ENCODE results near the gene HACD2.
A peak's percentile ranks its signal among the peaks of the same experiment; 100 is the strongest.
"Not testable (repeated sequence)": the region's sequence is repeated elsewhere in the genome, so short reads cannot be mapped to it uniquely, and the experiment has no call there.

Gene HACD2, protein sequence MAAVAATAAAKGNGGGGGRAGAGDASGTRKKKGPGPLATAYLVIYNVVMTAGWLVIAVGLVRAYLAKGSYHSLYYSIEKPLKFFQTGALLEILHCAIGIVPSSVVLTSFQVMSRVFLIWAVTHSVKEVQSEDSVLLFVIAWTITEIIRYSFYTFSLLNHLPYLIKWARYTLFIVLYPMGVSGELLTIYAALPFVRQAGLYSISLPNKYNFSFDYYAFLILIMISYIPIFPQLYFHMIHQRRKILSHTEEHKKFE

DNA sequence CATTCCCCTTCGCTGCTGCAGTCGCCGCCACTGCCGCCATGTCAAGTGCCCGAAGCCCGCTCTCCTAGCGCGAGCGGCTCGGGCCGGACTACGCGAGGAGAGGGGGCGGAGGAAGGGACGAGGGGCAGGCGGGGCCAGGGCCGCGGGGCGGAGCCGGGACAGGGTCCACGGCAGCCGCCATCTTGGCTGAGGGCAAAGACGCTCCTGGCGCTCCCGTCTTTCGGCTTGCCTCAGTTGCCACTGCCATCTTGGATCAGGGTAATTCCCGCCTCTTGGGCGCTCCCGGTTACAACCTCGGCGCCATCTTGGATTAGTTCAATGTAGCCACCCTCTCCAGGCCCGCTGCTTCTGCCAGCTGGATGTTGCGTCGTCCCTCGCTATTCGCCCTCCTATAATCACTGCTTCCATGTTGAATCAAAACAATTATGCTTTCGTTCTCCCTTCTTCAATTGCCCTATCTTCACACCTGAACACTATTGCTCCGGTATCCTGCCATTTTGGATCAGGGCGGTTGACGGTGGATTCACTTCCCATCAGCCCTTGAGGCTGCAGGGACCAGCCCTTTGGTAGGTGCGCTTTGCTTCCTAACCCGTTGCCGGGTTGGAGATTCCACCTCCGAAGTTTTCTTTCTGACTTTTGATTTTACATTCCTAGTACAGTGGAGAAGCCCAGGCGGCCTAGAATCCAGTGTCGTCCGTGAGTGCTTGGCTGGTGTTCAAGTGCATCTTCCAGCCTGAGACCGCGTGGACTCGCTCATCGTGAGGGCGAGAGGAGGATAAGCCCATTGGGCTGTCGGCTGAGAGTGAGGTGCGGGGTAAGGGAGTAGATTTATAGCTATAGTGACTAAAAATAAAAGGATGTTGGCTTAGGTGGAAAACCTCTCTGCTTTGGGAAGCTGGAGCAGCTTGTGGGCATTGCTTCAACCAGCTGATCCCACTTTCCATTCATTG is at the start of gene HACD2:
Gene HACD2, minus strand, starts transcription at position 66 of the 950 bp plus-strand sequence. Its CDS starts 26 bp downstream, at position 40.
- peak; percentile 96 for DNase-seq

- no peak for DNase-seq
Observed at GRCh38 chr3:123634149-123635051, 49.5 kb upstream of the HACD2 start.

GRCh38 chr3:123633530-123633929 is 48.7 kb upstream of the HACD2 start:
- no peak for DNase-seq

DNA sequence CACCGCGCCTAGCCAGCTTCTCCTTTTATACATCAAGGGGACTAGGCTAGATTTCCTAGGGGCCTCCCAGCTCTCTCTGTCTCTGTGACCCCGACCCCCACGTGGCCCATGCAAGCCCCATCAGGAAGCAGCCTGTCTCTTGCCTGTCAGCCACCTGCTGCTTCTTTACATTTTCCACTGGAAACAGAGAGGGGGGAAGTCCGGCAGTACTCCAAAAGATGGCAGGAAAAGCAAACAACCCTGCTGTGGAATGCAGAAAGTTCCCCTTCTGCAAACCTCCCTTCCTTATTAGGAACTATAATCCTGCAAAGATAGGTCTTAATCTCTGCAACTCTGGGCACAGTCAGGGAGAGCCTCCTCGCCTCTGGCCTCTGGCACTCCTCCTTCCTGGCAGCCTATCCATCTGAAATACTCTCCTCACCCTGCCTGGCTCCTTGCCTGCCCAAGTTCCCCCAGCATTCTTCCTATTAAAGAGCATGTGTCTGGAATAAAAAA is 47.4 kb upstream of the HACD2 start:
- DNase-seq: no peak

GRCh38 chr3:123629747-123630047 is 44.8 kb upstream of the HACD2 start:
- DNase-seq: no peak

GRCh38 chr3:123628996-123629746 is 44.3 kb upstream of the HACD2 start:
- DNase-seq: no peak

- DNase-seq: no peak
Observed at GRCh38 chr3:123627673-123628670, 43.1 kb upstream of the HACD2 start.

DNA sequence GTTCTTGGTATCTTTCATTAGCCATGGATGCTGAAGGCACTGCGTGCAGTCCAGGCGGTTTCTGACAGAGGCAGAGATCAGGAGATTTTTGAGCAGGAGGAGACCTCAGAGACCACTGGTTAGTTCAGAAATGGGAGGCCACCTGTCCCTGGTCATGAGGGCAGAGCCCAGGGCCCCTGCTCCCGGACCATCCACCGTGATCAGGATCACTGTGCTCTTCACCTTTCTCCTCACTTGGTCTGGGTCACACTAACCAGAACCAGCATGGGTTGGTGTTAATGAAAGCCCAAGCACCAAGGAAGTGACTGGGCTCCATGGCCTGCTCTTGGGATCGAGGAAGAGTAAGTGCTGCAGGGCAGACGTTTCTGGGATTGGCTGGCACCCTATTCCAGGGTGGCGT is 42.0 kb upstream of the HACD2 start:
- DNase-seq: no peak

DNA sequence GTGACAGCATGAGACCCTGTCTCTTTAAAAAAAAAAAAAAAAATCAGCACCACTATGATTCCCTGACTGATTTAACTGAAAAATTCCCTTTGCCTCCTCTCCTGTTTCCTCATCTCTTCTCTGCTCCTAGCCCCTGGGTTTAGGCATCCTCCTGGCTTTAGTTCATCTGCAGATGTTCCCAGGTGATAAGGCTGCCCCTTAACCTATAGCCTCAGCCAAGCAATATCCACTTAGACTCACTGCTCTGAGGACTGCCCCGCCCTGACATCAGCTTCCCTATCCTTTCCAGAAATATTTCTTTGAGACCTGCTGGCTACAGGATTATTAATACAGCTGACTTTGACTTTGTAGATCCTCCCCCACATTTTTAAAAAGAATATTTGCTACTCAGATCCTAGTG is 39.4 kb upstream of the HACD2 start:
- no peak for DNase-seq

DNA sequence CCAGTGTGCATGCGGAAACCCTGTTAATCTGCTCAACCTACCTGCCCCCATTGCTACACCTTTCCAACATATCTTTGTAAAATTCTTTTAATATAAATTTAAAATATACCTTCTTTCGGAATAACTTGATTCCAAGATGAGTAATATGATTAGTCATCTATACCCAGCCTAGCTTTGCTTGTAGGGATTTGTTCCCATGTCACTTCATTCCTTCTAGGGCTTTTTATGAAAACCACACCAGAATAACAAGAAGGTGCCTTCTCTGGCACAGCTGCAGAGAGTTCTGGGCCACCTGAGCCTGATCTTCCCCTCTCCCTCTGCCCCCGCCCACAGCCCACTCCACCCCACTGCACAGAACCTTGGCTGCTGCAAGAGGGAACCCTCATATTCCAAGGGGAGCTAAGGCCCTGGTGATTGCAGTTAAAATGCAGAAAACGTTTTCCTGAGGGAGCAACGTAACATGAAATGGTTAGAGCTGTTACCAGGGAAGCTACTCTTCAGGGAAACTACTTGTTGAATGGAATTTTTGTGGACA is 38.6 kb upstream of the HACD2 start:
- DNase-seq: no peak

DNA sequence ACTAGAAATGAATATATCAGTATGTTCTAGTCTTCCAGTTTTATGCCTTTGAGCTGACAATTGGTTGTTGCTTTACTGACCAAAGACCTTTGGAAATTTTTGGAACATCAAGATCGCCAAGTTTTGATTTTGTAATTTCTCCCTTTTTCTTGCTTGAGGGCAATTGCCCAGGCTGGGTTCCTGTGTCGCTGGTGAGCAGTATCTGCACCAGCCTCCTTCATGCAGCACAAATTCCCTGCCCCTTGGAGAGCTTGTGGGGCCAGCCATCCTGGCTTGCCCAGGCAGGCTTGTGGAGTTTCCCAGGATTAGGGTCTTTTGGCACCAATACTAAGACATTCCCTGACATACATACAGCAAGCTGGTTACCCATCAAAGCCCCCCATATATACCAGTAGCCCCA is 37.9 kb upstream of the HACD2 start:
- no peak for DNase-seq

DNA sequence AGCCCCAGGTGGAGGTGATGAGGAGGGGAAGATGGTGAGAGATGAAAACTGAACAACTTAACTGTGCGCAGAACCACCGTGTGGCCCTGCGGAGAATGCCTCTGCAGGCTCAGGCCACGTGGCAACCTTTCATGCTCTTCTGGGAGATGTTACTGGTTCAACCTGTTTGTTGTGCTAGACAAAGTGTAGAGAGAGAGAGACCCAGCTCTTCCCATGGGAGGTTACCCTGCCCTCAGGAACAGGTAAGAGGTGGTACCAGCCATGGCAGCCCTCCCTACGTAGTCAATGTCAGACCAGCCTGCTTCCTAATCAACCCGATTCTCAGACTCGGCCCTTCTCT is 37.0 kb upstream of the HACD2 start:
- DNase-seq: no peak

DNA sequence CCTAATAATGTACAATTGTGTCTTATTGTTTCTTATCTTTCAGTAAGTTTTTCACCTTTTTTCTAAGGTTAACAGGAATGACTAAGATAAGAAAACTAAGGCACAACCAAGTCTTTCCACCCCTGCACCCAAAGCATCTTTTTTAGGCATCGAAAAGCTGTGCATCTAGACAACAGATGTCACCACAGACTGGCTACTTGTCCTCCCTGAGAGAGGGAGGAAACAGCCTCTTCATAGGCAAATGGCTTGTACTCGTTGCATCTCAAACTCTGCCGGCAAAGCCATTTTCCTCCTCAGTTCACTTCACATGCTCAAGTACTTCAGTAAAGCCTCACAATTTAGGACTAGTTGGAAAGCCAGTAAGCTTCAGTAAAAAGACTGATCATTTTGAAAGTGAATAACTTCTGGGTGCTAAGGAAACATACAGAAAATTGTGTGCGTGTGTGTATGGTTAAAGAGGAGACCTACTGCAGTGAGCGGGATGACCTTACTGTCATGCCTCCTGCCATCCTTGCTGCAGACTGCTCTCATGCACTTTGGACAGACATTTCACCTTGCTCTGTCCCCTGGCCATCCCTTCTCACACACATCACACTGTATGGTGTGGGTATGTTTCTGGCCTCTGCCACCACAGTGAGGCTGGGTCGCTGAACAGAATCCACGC is 36.5 kb upstream of the HACD2 start:
- no peak for DNase-seq

DNA sequence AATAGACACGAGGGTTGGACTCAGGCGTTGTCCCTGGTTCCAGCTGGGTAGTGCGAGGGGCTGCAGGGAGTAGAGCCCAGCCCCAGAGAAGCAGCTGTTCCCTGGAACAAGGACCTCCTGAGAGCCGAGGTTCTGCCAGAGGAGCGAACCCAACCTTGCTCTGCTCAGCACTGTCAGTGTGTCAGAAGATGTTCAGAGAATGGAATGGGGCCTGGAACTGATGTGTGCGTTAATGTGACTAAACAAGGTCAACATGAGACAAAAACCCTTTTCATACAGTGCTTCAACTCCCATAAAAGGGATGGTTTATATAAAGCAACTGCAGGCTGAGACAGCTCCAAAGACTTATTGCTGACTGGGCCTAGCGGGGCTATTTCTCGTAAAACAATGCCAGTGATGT is 35.5 kb upstream of the HACD2 start:
- no peak for DNase-seq

DNA sequence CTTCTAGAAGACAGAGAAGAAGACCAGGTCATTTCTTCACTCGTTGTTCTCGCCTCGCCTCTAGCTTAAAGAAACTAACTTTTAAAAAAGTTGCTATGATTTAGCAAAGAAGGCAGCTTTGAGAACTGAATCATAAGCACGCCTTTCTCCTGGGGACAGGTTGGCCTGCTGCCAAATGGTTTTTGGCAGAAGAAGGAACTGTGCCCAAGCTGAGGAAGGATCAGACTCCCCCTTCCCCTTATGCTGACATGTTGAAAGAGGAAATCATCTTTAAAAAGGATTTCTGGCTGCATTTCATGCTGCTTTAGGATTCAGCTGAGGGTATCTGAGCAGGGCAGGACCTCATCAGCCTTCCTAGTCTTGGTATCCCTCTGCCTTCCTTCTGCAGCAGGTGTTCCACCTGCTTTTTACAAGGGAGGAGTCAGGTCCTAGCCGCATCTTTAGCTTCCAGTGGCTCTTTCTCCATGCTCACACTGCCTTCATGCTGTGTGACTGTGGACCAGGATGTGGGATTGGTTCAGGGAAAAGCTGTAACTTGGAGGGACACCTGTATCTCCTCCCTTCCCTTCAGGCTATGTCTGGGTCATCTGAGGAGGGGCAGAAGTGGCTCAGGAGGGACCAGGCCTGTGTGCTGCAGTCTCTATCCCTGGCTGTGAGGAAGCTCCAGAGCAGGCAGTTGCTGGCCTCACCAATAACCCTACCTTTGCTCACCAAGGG is 34.1 kb upstream of the HACD2 start:
- no peak for DNase-seq

GRCh38 chr3:123618076-123618708 is 33.3 kb upstream of the HACD2 start:
- DNase-seq: no peak

DNA sequence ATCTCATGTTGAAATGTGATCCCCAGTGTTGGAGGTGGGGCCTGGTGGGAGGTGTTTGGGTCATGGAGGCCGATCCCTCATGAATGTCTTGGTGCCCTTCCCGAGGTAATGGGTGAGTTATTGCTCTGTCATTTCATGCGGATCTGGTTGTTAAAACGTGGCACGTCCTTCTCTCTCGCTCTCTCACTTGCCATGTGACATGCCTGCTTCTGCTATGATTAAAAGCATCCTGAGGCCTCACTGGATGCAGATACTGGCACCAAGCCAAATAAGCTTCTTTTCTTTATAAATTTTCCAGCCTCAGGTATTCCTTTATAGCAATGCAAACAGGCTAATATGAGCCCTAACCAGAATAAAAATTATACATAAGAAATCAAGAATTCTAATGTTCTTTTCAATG is 31.7 kb upstream of the HACD2 start:
- no peak for DNase-seq

DNA sequence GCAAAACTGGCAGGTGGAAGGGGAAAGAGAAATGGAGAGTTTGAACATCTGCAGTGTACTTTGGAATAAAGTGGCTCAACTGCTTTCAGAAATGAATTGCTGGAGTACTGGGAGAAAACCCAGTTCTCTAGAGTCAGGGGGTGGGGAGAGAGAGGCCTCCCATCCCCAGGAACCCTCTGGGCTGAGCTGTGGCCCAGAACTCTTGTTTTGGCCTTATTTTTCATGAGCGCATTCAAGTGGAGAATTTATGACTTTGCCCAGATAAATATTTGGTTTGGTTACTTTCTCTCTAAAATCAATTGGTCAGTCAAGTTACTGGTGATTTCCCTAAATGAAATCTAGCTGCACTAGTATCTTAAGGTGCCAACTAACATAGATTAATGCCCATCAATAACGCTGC is 28.7 kb upstream of the HACD2 start:
- no peak for DNase-seq

DNA sequence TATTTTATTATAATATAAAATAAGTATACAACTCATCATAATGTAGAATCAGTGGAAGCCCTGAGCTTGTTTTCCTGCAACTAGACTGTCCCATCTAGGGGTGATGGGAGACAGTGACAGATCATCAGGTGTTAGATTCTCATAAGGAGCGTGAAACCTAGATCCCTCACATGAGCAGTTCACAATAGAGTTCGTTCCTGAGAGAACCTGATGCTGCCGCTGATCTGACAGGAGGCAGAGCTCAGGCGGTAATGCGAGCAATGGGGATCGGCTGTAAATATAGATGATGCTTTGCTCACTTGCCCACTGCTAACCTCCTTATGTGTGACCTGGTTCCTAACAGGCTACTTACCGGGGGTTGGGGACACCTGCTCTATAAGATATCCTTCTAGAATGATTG is 26.8 kb upstream of the HACD2 start:
- DNase-seq: not testable (repeated sequence)

Data from activated CD8-positive, alpha-beta memory T cell treated with anti-CD3 and anti-CD28 coated beads, Interleukin-2, amount 50 U/mL, for 48 hours (primary cell).